Prostate gland (tissue), 2 donors: Measurements from ENCODE around the gene PTBP1. TPM values are rescaled to one million over a fixed set of nuclear protein-coding genes. Genes with fewer than 3 reads are reported as not detected.

Experiments used
- DNase-seq: peaks from one replicate; pipeline ENCODE4 v3.0.0-alpha.2; 2019; ENCODE audit warnings: low spot score
- H3K27ac ChIP-seq, 2 donors: fragments of 200-600 bp; sonication (generic); 2 replicates each; pipeline ENCODE4 v1.5.1; 2017 to 2019
- H3K27me3 ChIP-seq: fragments of 200-600 bp; sonication (generic); replicated peaks from 2 replicates; pipeline ENCODE4 v1.5.1; 2019; ENCODE audit not compliant: insufficient read depth
- H3K36me3 ChIP-seq, 2 donors: fragments of 200-600 bp; sonication (generic); 1 replicate in 1 of 2; 2 replicates in 1 of 2; pipeline versions ENCODE4 v1.5.1 to v1.8.1; 2017 to 2019
- H3K4me1 ChIP-seq: fragments of 200-600 bp; sonication (generic); replicated peaks from 2 replicates; pipeline ENCODE4 v1.5.1; 2019
- H3K4me3 ChIP-seq, 2 donors: fragments of 200-600 bp; sonication (generic); 2 replicates each; pipeline ENCODE4 v1.5.1; 2017 to 2019
- H3K9me3 ChIP-seq: fragments of 200-600 bp; sonication (generic); 2 replicates; pipeline ENCODE4 v1.5.1; 2017
- CTCF ChIP-seq, 4 experiments: fragments of 200-600 bp in 2 of 4; fragments of 450-650 bp in 2 of 4; sonication (generic) in 2 of 4; IDR thresholded peaks; 1 replicate in 3 of 4; 2 replicates in 1 of 4; pipeline ENCODE4 v1.5.1; 2016 to 2019; ENCODE audit warnings: antibody characterized with exemption in 4 of 4, mild to moderate bottlenecking in 2 of 4, moderate library complexity in 2 of 4
- POLR2A ChIP-seq: fragments of 450-650 bp; IDR thresholded peaks from one replicate; pipeline ENCODE4 v1.6.1; 2016; ENCODE audit warnings: antibody characterized with exemption, mild to moderate bottlenecking
- POLR2AphosphoS5 ChIP-seq: sonication (generic); formaldehyde crosslinking; IDR thresholded peaks from one replicate; pipeline ENCODE4 v1.6.1; 2017; ENCODE audit warnings: antibody characterized with exemption
- WGBS: methylation state at CpG from one replicate; pipeline ENCODE4 v1.1.5; 2018; 5-methylcytosine and 5-hydroxymethylcytosine counted together
- intact Hi-C: fragments of 100-400 bp; cut with DNase I; formaldehyde crosslinking; loops from one replicate; pipeline ENCODE4 v1.14.2; 2022
- total RNA-seq, 2 donors: library from RNA; depleted of rRNA; stranded (reverse); fragments of >200 nt; gene quantifications; one replicate each; pipeline ENCODE4 v1.1.0, GENCODE V29; 2016

The PTBP1 gene
- total RNA-seq, 2 donors from 2014 or later, result 153 to 222 TPM

- no peaks in the 10 kb centered on the region for H3K4me1 ChIP-seq
- H3K36me3 ChIP-seq, result peaks cover 17 to 36% of the 10 kb centered on the region in 2 donors
- TF ChIP-seq POLR2A (no peak), POLR2AphosphoS5 (no peak), CTCF (IDR thresholded peaks at IDR 0.05) (no peak)
- H3K9me3 ChIP-seq, result no peaks in the 10 kb centered on the region
- intact Hi-C loops, result no loop called here
- 89% methylated on average over 68 of the region's 72 CpGs for WGBS
- H3K4me3 ChIP-seq, result no peak overlapping the region
- H3K27me3 ChIP-seq, result no peaks in the 10 kb centered on the region
- DNase-seq, result no peak
- no peak overlapping the region for H3K27ac ChIP-seq
Measured at GRCh38 chr19:812747-813218, 15.5 kb downstream of the PTBP1 start.

DNA sequence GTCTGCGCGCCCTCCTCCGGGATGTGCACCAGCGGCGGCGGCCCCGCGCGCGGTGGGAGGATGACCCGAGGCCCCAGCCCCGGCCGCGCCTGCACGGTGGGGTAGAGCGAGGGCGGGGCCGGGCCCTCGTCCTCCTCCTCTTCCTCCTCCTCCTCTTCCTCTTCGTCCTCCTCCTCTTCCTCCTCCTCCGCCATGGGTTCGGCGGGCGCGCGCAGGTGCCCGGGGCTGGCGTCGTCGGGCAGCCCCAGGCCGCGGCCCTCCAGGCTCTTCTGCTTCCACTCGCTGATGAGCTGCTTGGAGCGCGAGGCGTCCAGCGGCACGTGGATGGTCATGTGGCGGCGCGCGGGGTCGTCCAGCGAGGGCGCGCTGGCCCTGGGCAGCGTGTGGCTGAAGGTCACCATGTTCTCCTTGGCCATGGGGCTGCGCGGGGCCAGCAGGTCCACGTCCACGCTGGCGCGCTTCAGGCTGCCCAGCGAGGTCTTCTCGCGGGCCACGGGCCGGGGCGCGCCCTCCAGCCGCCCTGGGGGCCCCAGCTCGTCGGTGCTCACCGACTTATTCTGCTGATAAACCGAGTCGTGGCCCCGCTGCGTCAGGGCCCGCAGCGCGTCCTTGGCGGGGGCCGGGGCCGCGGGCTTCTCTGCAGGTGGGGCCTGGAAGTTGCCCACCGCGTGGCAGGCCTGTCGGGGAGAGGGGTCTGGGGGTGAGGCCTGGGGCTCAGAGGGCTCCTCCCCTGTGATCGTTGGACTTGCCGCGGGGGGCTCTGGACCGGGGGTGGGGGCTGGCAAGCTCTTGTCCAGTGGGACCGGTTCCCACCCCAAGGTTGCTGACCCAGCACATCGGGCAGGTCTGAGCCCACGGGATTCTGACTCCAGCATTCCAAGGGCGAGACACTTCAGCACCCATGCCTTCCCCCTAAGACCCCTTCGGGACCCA lies 16.2 kb downstream of the PTBP1 start:
- intact Hi-C loops, result no loop called here
- no peak for TF ChIP-seq POLR2A
- no peak for TF ChIP-seq POLR2AphosphoS5
- TF ChIP-seq CTCF (IDR thresholded peaks at IDR 0.05), result no peak
- Histone ChIP-seq H3K27me3 (no peaks in the 10 kb centered on the region), H3K4me3 (no peak overlapping the region), H3K36me3 (peaks cover 10 to 29% of the 10 kb centered on the region in 2 donors), H3K9me3 (no peaks in the 10 kb centered on the region), H3K27ac (no peak overlapping the region), H3K4me1 (no peaks in the 10 kb centered on the region)
- no peak for DNase-seq
- WGBS, result 93% methylated on average over 60 of the region's 87 CpGs

- Histone ChIP-seq H3K27ac (no peak overlapping the region), H3K4me3 (no peak overlapping the region), H3K4me1 (no peaks in the 10 kb centered on the region), H3K27me3 (no peaks in the 10 kb centered on the region), H3K9me3 (no peaks in the 10 kb centered on the region), H3K36me3 (peaks cover 8 to 20% of the 10 kb centered on the region in 2 donors)
- intact Hi-C loops, result no loop called here
- DNase-seq, result no peak
- 87% methylated on average over 43 of the region's 49 CpGs for WGBS
- TF ChIP-seq CTCF (IDR thresholded peaks at IDR 0.05) (no peak), POLR2A (no peak)
Measured at GRCh38 chr19:814152-815078, 17.2 kb downstream of the PTBP1 start.

DNA sequence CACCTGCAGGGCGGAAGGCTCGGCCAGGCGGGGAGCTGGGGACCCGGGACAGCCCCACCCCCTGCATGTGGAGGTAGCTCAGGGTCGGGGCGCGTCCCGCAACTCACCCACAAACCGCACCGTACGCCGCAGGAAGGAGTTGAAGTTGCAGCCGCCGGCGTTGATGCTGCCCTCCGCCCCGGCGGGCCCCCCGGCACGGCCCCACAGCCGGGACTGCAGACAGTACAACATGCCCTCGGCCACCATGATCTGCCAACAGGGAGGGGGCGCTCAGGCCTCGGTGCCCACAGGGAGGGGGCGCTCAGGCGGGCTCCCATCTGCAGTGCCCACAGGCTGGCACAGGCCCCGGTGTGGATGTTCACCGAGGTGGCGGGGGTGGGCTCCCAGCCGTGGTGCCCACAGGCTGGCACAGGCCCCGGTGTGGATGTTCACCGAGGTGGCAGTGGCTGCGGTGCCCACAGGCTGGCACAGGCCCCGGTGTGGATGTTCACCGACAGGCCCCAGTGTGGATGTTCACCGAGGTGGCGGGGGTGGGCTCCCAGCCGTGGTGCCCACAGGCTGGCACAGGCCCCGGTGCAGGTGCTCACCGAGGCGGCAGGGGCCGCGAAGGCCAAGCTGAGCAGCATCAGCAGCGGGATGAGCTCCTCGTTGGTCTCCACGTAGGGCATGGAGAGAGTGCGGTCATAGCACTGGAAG lies 18.0 kb downstream of the PTBP1 start:
- Histone ChIP-seq H3K27me3 (no peaks in the 10 kb centered on the region), H3K9me3 (no peaks in the 10 kb centered on the region), H3K27ac (no peak overlapping the region), H3K4me1 (no peaks in the 10 kb centered on the region), H3K36me3 (peaks cover 8 to 14% of the 10 kb centered on the region in 2 donors), H3K4me3 (no peak overlapping the region)
- intact Hi-C loops, result no loop called here
- DNase-seq, result no peak
- 87% methylated on average over 32 of the region's 47 CpGs for WGBS
- no peak for TF ChIP-seq POLR2AphosphoS5
- TF ChIP-seq POLR2A, result no peak
- no peak for TF ChIP-seq CTCF (IDR thresholded peaks at IDR 0.05)
